ENCODE results near the gene POLR1H.

Gene POLR1H

GRCh38 chr6:30062471-30063178, 1.6 kb downstream of the POLR1H start:
- DNase-seq = no peak

DNA sequence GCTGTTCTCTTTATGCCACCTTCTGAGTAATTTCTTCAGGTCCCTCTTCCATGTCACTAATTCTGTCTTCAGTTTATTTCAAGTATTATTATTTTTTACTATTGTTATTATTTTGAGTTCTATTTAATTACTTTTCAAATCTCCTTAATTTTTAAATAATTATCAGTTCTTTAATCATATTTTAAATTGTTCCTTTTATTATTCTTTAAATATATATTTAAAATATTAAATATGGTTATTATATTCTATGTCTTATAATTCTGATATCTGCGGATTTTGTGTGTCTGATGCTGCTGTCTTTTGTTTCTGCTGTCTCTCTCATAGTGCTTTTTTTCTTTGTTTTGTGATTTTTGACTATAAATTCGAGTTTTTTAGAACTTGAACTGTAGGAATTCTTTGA, 2.2 kb downstream of the POLR1H start:
- no peak for DNase-seq

DNA sequence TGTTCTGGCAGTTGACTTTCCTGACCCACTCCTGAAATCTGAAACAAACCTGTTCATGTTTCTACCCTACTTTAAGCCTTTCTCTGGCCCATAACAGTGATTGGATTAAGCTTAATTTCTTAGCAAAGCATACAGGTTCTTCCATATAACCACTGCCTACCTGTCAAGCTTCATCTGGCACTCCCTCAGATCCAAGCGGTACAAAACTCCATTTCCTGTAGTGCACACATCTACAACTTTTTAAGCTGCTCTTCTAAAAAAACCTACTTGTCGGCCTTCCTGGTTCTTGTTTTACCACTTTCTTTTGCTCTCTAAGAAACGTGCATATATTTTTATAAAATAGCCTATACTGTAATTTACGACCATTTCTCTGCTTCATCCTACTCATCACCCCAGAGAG, 5.0 kb downstream of the POLR1H start:
- DNase-seq = no peak

DNA sequence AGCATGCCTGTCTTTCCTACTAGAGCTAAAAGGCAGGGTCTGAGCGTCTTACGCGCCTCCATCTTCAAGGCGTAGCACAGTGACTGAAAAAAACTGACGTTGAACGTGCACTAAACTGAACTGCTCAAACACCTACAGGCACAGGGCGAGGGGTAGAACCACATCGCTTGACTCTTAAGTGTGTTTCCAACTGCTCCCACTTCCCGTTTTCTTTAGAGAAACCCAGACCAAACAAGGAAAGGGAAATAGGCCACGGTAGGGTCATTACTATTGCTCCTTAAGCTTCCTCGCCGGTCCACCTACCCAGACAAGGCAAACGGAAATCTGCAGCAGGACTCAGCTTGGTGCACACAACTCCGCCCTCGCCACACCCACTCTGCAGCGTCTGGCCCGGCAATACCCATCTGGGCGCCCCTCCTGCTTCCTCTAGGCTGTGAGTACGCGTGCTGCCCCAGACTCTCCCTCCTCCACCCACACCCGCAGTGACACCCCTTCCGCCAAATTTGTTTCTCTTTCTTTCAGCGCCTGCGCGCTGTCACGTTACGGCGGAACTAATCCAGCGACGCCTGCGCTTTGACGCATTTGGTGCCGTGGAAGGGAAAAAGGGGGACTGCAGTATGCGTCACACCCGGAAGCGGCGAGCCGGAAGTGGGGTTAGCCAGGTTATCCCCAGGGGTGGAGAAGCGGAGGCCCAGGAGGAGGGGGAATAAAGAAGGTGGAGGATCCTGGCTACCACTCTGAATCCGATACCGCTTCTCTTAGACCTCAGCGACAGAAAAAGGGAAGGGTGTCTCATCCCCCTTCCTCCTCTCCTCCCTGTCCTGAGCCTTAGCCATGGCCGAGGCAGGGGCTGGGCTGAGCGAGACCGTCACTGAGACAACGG, 5.8 kb downstream of the POLR1H start, which contains the start of gene PPP1R11:
Gene PPP1R11, plus strand, starts transcription at position 622 of the 883 bp plus-strand sequence. Its CDS starts 213 bp downstream, at position 835.
- DNase-seq = peak; percentile 99

DNA sequence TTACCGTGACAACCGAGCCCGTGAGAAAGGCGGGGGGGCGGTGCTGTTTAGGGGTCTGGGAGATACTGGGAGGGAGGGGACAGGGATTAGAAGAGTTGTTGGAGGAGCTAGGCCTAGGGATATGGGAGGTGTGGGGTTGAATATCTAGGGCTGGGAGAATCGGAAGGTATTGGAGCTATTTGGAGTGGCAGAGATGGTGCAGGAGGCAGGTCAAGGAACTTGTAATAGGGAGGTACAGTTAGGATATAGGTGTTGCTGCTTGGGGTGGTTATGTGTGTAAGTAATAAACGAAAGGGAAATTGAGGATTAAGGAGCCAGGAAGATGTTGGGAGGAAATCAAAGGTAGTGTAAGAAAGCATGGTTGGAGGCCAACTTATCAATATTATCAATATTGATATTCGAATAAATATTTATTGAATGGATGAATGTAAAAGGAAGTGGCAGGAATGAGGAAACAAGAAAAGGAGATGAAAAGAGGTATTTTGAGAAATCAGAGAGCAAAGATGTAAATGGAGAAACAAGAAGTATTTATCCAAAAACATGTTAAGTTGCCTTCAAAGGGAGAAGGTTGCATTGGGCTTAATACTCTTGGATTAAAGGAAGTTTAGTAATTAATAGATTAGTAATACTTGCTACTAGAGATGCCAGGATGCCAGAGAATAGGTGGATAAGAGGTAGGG, 6.5 kb downstream of the POLR1H start:
- no peak for DNase-seq

GRCh38 chr6:30071081-30071818, 10.2 kb downstream of the POLR1H start:
- DNase-seq = no peak

- DNase-seq = no peak
These were observed 10.8 kb downstream of the POLR1H start for GRCh38 chr6:30071858-30072257.

GRCh38 chr6:30073489-30074235, 12.6 kb downstream of the POLR1H start:
- DNase-seq = no peak

DNA sequence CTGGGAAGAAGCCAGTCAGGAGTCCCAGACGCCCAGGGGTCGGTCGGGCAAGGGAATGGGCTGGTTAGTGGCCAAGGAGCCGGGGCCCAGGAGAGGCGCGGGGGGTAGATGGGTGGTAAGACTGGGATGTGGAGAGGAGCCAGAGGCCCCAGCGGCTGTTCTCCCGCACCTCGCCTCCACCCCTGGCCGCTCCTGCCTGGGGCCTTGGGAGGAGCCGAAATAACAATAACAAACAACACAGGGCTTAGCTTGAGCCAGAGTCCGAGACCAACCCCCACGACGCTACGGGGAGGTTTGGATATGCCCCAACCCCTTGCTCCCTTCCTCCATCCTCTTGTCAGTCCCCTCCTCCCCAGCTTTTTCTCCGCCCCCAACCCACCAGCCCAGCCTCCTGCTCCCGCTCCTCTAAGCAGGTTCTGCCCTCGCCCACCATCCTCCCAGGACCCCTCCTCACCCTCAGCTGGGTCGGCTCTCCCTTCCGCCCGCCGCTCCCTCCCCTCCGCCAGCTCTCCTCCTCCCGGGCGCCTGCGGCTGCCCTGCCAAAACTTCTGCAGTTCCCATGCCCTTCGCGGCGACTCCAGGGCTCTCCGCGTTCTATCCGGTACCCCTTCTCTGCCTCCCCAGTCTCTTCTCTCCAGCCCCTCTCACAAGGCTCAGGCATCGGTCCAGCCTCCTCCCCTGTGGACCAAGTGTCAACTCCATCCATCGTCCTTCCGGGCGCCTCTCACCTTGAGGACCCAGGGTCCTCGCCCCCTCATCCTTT, 13.4 kb downstream of the POLR1H start:
- DNase-seq = no peak

DNA sequence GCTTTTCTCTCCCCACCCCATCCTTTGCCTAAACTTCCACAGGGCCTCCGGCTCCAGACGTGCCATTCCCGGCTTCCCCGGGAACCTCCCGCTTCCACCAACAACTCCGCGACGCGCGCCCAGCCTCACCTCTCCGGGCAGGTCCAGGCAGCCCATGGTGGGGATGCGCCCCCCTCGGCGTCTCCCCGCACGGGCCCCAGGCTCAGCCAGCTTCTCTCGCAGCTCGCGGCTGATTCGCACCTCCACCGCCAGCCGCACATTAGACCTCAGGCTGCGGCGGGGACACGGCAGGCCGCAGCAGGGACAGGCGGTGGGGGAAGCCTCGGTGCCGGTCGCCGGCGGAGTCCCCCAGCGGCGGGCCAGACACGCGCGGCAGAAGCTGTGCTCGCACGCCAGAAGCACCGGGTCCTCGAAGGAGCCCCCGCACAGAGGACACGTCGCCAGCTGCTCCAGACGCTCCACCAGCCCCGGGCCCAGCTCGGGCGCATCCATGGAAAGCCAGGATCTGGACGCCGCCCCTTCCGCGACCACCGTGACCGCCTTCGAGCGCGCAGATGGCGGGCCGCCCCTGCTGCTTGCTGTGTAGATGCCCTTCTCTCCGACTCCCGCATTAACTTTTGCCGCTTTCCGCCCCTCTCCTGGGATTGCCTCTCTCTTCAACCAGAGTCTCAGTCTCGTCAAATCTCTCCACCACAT, 14.2 kb downstream of the POLR1H start, which contains the start of gene RNF39:
Gene RNF39, minus strand, starts transcription at position 676 of the 696 bp plus-strand sequence. Its CDS starts 184 bp downstream, at position 492.
- no peak for DNase-seq

GRCh38 chr6:30075790-30076732, 15.0 kb downstream of the POLR1H start:
- peak; percentile 71 for DNase-seq

GRCh38 chr6:30077218-30077617, 16.2 kb downstream of the POLR1H start:
- no peak for DNase-seq

DNA sequence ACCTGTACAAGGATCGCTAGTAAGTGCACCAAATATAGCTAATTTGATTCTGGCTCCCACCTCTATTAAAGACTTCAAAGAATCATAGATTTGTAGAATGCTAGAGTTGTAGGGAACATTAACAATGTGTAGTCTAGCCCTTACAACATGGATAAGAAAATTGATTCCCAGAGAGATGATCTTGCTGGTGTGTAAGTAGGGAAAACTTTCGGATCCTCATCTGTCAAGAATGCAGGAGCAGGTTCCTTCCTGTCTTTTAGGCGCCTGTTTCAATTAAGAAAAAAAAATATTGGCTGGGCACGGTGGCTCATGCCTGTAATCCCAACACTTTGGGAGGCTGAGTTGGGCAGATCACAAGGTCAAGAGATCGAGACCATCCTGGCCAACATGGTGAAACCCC, 26.8 kb downstream of the POLR1H start:
- DNase-seq = no peak

DNA sequence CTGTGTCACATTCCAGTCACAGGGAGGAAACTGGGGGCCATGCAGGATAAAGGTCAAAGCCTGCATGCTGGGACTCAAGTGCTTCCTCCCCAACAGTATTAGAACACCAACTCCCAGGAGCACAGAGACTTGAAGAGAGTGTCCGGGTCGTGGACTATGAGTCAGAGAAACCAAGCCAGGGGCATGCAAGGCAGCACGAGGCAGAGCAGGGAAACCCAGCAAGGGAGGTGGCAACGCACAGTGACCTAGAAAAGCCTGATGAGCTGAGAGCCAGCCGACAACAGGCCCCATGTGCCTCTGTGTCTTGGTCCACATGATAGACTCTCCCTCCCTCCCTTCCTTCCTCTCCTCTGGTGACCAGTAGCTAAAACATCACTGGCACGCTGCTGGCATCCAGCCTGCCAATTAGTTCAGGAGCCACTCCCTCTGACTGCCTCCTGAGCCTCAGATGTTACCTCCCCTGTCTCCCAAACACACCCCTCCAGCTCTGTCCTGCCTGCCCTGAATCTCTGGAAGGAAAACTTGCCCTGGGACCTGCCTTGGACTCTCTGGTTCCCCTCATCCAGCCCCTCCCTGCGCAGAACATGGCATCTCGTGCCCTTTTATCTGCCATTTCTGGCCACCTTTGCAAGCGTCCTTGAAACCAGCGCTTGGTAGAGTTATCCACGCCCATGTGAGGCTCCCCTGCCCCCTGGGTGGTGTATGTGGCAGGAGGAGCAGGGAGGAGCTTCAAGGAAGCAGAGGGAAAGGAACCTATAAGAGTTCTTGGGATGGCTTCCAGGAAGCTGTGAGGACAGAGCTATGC, 30.7 kb downstream of the POLR1H start:
- no peak for DNase-seq

GRCh38 chr6:30092852-30093543, 31.9 kb downstream of the POLR1H start:
- no peak for DNase-seq

DNA sequence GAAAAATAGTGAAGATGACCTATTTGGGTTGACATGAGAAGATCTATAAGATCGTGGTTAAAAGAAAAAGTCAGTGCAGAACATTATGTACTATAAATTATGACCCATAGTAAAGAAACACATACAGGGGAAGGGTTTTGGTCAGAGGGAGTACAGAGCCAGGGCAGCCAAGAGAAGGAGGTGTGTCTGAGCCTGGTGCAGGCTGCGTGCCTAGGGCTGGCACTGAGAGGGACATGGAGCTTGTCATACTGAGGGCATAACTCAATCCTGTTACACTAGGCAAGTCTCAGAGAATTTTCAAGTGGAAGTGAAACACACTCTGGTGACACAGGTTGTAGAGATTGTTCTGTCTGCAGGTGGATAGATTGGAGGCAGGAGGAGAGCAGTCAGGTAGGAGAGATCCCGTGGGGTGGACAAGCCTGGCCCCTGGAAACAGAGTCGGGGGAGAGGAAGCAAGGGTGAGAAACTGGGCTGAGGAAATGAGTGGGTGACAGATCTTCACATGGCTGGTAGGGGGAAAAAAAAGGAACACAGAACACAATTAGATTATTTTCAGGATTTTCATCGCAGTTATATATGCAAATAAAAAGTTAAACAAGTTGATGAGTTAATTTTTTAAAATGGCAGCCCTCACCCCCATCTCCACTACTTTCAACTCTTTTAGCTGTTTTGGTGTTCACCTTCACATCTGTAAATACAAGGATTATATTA, 33.0 kb downstream of the POLR1H start:
- DNase-seq = no peak

DNA sequence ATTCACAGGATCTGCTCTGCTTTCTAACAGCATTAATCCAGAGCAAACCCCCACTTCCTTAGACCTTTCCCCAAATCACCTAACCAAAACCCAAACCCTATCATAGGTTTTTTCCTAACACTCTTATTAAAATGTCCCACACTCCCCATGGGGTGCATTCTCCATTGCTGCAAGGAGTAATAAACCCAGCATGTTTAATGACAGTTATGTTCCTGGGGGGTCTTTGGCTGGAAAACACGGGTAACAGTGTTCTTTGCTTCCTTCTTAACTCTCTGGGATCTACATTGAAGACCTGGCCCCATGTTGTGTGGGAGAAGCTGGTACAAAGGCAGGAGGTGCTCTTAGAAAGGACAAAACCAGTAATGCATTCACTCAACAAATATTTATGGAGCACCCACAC, 35.8 kb downstream of the POLR1H start:
- DNase-seq = no peak

All from activated effector memory CD4-positive, alpha-beta T cell treated with anti-CD3 and anti-CD28 coated beads, Interleukin-2, amount 50 U/mL, for 16 hours (primary cell).